Duodenal mucosa (tissue), 2 donors: Measurements from ENCODE around the gene PLSCR4.
"Not testable (repeated sequence)": the region's sequence is repeated elsewhere in the genome, so short reads cannot be mapped to it uniquely, and the experiment has no call there.

Experiments
- H3K27ac ChIP-seq: one replicate; pipeline ENCODE4 v1.7.0; 2013; ENCODE audit warnings: low read depth, low read length
- H3K27me3 ChIP-seq, 2 donors: one replicate each; pipeline ENCODE4 v1.7.0; 2013; ENCODE audit warnings: low read length in 2 of 2, control low read depth in 1 of 2; ENCODE audit not compliant: insufficient read depth in 2 of 2, control insufficient read depth in 1 of 2
- H3K36me3 ChIP-seq, 2 donors: one replicate each; pipeline ENCODE4 v1.7.0; 2013; ENCODE audit warnings: low read length in 2 of 2, control low read depth in 1 of 2; ENCODE audit not compliant: insufficient read depth in 2 of 2, control insufficient read depth in 1 of 2
- H3K4me1 ChIP-seq, 2 donors: one replicate each; pipeline ENCODE4 v1.7.0; 2013; ENCODE audit warnings: low read length in 2 of 2, control low read depth in 1 of 2; ENCODE audit not compliant: insufficient read depth in 2 of 2, control insufficient read depth in 1 of 2
- H3K4me3 ChIP-seq, 2 donors: one replicate each; pipeline ENCODE4 v1.7.0; 2013; ENCODE audit warnings: low read length in 2 of 2, low read depth in 1 of 2
- H3K9ac ChIP-seq, 2 donors: one replicate each; pipeline ENCODE4 v1.7.0; 2013; ENCODE audit warnings: low read length in 2 of 2, low read depth in 1 of 2
- H3K9me3 ChIP-seq, 2 donors: one replicate each; pipeline ENCODE4 v1.7.0; 2013; ENCODE audit warnings: low read length in 2 of 2, control low read depth in 1 of 2; ENCODE audit not compliant: control insufficient read depth in 1 of 2

PLSCR4 gene

GRCh38 chr3:146250449-146251382 lies at the start of gene PLSCR4:
TSS of gene PLSCR4 (minus strand) at chr3:146251105. CDS start at chr3:146222071, 29,034 bp downstream.
- Histone ChIP-seq H3K27ac (peak within 1 kb of the TSS; percentile 84), H3K4me1 (no peaks in the 10 kb centered on the region), H3K36me3 (no peaks in the 10 kb centered on the region), H3K27me3 (peaks cover 0 to 4% of the 10 kb centered on the region in 2 donors), H3K9ac (peak within 1 kb of the TSS; percentile 56 to 63), H3K9me3 (no peaks in the 10 kb centered on the region), H3K4me3 (peak within 1 kb of the TSS; percentile 79 to 86)

GRCh38 chr3:146293401-146293800 lies 42.5 kb upstream of the PLSCR4 start:
- H3K27ac ChIP-seq, H3K9ac ChIP-seq, H3K27me3 ChIP-seq: not testable (repeated sequence)

GRCh38 chr3:146283781-146284445 lies 33.0 kb upstream of the PLSCR4 start:
- Histone ChIP-seq H3K4me1 (no peaks in the 10 kb centered on the region), H3K9me3 (no peaks in the 10 kb centered on the region), H3K36me3 (no peaks in the 10 kb centered on the region), H3K27me3 (no peaks in the 10 kb centered on the region), H3K9ac (no peak overlapping the region), H3K4me3 (no peak overlapping the region), H3K27ac (no peak overlapping the region)

More at GRCh38 chr3:146293401-146293800, 42.5 kb upstream of the PLSCR4 start:
- H3K4me3 ChIP-seq, H3K9me3 ChIP-seq, H3K4me1 ChIP-seq, H3K36me3 ChIP-seq: not testable (repeated sequence)

GRCh38 chr3:146280864-146281263 lies 30.0 kb upstream of the PLSCR4 start:
- no peaks in the 10 kb centered on the region for H3K9me3 ChIP-seq
- H3K27ac ChIP-seq: no peak overlapping the region
- H3K4me3 ChIP-seq: no peak overlapping the region
- no peaks in the 10 kb centered on the region for H3K27me3 ChIP-seq
- no peaks in the 10 kb centered on the region for H3K36me3 ChIP-seq
- no peaks in the 10 kb centered on the region for H3K4me1 ChIP-seq
- H3K9ac ChIP-seq: no peak overlapping the region

GRCh38 chr3:146279951-146280350 lies 29.0 kb upstream of the PLSCR4 start:
- Histone ChIP-seq H3K27ac (no peak overlapping the region), H3K4me1 (no peaks in the 10 kb centered on the region), H3K36me3 (no peaks in the 10 kb centered on the region), H3K27me3 (no peaks in the 10 kb centered on the region), H3K4me3 (no peak overlapping the region), H3K9me3 (no peaks in the 10 kb centered on the region), H3K9ac (no peak overlapping the region)

- Histone ChIP-seq H3K27ac (no peak overlapping the region), H3K9me3 (no peaks in the 10 kb centered on the region), H3K4me3 (no peak overlapping the region), H3K9ac (no peak overlapping the region), H3K36me3 (no peaks in the 10 kb centered on the region), H3K27me3 (no peaks in the 10 kb centered on the region), H3K4me1 (no peaks in the 10 kb centered on the region)
Measured at GRCh38 chr3:146279013-146279412, 28.1 kb upstream of the PLSCR4 start.

- Histone ChIP-seq H3K27me3 (no peaks in the 10 kb centered on the region), H3K9ac (no peak overlapping the region), H3K36me3 (no peaks in the 10 kb centered on the region), H3K4me3 (no peak overlapping the region), H3K9me3 (no peaks in the 10 kb centered on the region), H3K4me1 (no peaks in the 10 kb centered on the region), H3K27ac (no peak overlapping the region)
Measured at GRCh38 chr3:146277953-146278631, 27.2 kb upstream of the PLSCR4 start.

- H3K27ac ChIP-seq: no peak overlapping the region
- H3K9me3 ChIP-seq: no peaks in the 10 kb centered on the region
- no peaks in the 10 kb centered on the region for H3K4me1 ChIP-seq
- H3K4me3 ChIP-seq: no peak overlapping the region
- H3K36me3 ChIP-seq: no peaks in the 10 kb centered on the region
- H3K27me3 ChIP-seq: no peaks in the 10 kb centered on the region
- no peak overlapping the region for H3K9ac ChIP-seq
Measured at GRCh38 chr3:146275476-146275875, 24.6 kb upstream of the PLSCR4 start.

- H3K4me1 ChIP-seq: no peaks in the 10 kb centered on the region
- peak overlapping the region; percentile 7 for H3K27ac ChIP-seq
- no peak overlapping the region for H3K4me3 ChIP-seq
- no peaks in the 10 kb centered on the region for H3K9me3 ChIP-seq
- H3K36me3 ChIP-seq: no peaks in the 10 kb centered on the region
- H3K9ac ChIP-seq: no peak overlapping the region
- no peaks in the 10 kb centered on the region for H3K27me3 ChIP-seq
Measured at GRCh38 chr3:146274833-146275232, 23.9 kb upstream of the PLSCR4 start.
